Gastrocnemius medialis (tissue), 4 donors: ENCODE measurements around the gene ARHGAP40. TPM values are rescaled to one million over a fixed set of nuclear protein-coding genes. Genes with fewer than 3 reads are reported as not detected.

Experiments used
- ATAC-seq, 2 donors: fragments of 150-250 bp; one replicate each; pipeline ENCODE4 v1.9.1; 2016
- DNase-seq, 2 donors: peaks; one replicate each; pipeline ENCODE4 v3.0.0-alpha.2; 2019
- H3K27ac ChIP-seq, 4 donors: fragments of 200-600 bp; sonication (generic); 1 replicate in 1 of 4; 2 replicates in 3 of 4; pipeline ENCODE4 v1.5.1; 2016 to 2018; ENCODE audit warnings: mild to moderate bottlenecking in 2 of 4, moderate library complexity in 1 of 4
- H3K27me3 ChIP-seq, 3 donors: fragments of 200-600 bp; sonication (generic) in 2 of 3; 1 replicate in 1 of 3; 2 replicates in 2 of 3; pipeline versions ENCODE4 v1.5.1 to v1.6.0; 2016 to 2019; ENCODE audit warnings: mild to moderate bottlenecking in 1 of 3, moderate library complexity in 1 of 3
- H3K36me3 ChIP-seq, 2 donors: fragments of 200-600 bp; sonication (generic) in 1 of 2; one replicate each; pipeline ENCODE4 v1.5.1; 2017 to 2018
- H3K4me1 ChIP-seq, 2 donors: fragments of 200-600 bp; sonication (generic) in 1 of 2; one replicate each; pipeline ENCODE4 v1.5.1; 2016 to 2017; ENCODE audit warnings: mild to moderate bottlenecking in 2 of 2
- H3K4me3 ChIP-seq, 4 donors: fragments of 200-600 bp; sonication (generic) in 3 of 4; 1 replicate in 1 of 4; 2 replicates in 3 of 4; pipeline ENCODE4 v1.5.1; 2016 to 2019; ENCODE audit warnings: mild to moderate bottlenecking in 2 of 4
- H3K9me3 ChIP-seq, 3 donors: fragments of 200-600 bp; sonication (generic) in 2 of 3; 1 replicate in 1 of 3; 2 replicates in 2 of 3; pipeline ENCODE4 v1.5.1; 2016 to 2019
- CTCF ChIP-seq, 5 experiments: fragments of 450-650 bp in 3 of 5; fragments of 200-600 bp in 2 of 5; sonication (generic) in 2 of 5; IDR thresholded peaks in 4 of 5; conservative IDR thresholded peaks in 1 of 5; 1 replicate in 4 of 5; 2 replicates in 1 of 5; pipeline ENCODE4 v1.5.1; 2016 to 2019; ENCODE audit warnings: antibody characterized with exemption in 5 of 5, mild to moderate bottlenecking in 3 of 5, moderate library complexity in 3 of 5
- POLR2A ChIP-seq, 2 donors: fragments of 450-650 bp; IDR thresholded peaks; one replicate each; pipeline ENCODE4 v1.6.1; 2017; ENCODE audit warnings: antibody characterized with exemption in 2 of 2, mild to moderate bottlenecking in 2 of 2, moderate library complexity in 2 of 2
- in situ Hi-C, 4 donors: fragments of 200-750 bp; cut with MboI; loops; one replicate each; pipeline versions ENCODE4 v1.15.0 to v1.8.0; 2017; ENCODE audit warnings: low sequenced_read_pairs in 4 of 4
- intact Hi-C: fragments of 100-400 bp; cut with DNase I; formaldehyde crosslinking; loops from one replicate; pipeline ENCODE4 v1.15.1; 2023; ENCODE audit warnings: low total_unique reads
- total RNA-seq, 4 donors: library from RNA; depleted of rRNA; stranded (reverse); fragments of >200 nt; gene quantifications; one replicate each; pipeline versions ENCODE4 v1.1.0 to v1.2.3, GENCODE V29; 2016

Gene ARHGAP40
- total RNA-seq, 4 donors from 2014 or later: not detected

GRCh38 chr20:38671701-38672292, 70.2 kb downstream of the ARHGAP40 start:
- intact Hi-C loops (no loop called here), in situ Hi-C loops (no loop called here)
- peaks cover 7 to 8% of the 10 kb centered on the region in 2 donors for H3K4me1 ChIP-seq
- no peak for TF ChIP-seq POLR2A (IDR thresholded peaks at IDR 0.05)
- TF ChIP-seq CTCF (IDR thresholded peaks at IDR 0.05 in 4 of 5, conservative IDR thresholded peaks at IDR 0.05 in 1 of 5): no peak
- H3K36me3 ChIP-seq: no peaks in the 10 kb centered on the region
- no peak overlapping the region for H3K4me3 ChIP-seq
- H3K27ac ChIP-seq: no peak overlapping the region
- DNase-seq: no peak
- peaks cover 26 to 44% (median 33%) of the 10 kb centered on the region in 3 donors for H3K27me3 ChIP-seq
- ATAC-seq: no peak
- no peaks in the 10 kb centered on the region for H3K9me3 ChIP-seq

GRCh38 chr20:38672504-38672903, 70.9 kb downstream of the ARHGAP40 start:
- intact Hi-C loops: no loop called here
- no peak for TF ChIP-seq POLR2A (IDR thresholded peaks at IDR 0.05)
- TF ChIP-seq CTCF (IDR thresholded peaks at IDR 0.05 in 4 of 5, conservative IDR thresholded peaks at IDR 0.05 in 1 of 5): no peak
- Histone ChIP-seq H3K27ac (no peak overlapping the region), H3K9me3 (no peaks in the 10 kb centered on the region), H3K4me3 (no peak overlapping the region), H3K27me3 (peaks cover 26 to 44% (median 33%) of the 10 kb centered on the region in 3 donors), H3K4me1 (peaks cover 7 to 8% of the 10 kb centered on the region in 2 donors), H3K36me3 (no peaks in the 10 kb centered on the region)
- in situ Hi-C loops: no loop called here
- ATAC-seq (no peak), DNase-seq (no peak)

GRCh38 chr20:38673261-38673660, 71.7 kb downstream of the ARHGAP40 start:
- TF ChIP-seq CTCF (IDR thresholded peaks at IDR 0.05 in 4 of 5, conservative IDR thresholded peaks at IDR 0.05 in 1 of 5) (no peak), POLR2A (IDR thresholded peaks at IDR 0.05) (no peak)
- Histone ChIP-seq H3K9me3 (no peaks in the 10 kb centered on the region), H3K4me1 (peaks cover 7 to 8% of the 10 kb centered on the region in 2 donors), H3K27me3 (peaks cover 26 to 44% (median 33%) of the 10 kb centered on the region in 3 donors), H3K36me3 (no peaks in the 10 kb centered on the region), H3K4me3 (peak overlapping the region in 1 of 4 donors; percentile 55), H3K27ac (no peak overlapping the region)
- intact Hi-C loops: no loop called here
- no peak for DNase-seq
- in situ Hi-C loops: no loop called here
- ATAC-seq: no peak

- Histone ChIP-seq H3K4me3 (peak overlapping the region; percentile 32 to 55 (median 44)), H3K4me1 (peaks cover 7 to 8% of the 10 kb centered on the region in 2 donors), H3K9me3 (no peaks in the 10 kb centered on the region), H3K27ac (no peak overlapping the region), H3K36me3 (no peaks in the 10 kb centered on the region), H3K27me3 (peaks cover 26 to 44% (median 33%) of the 10 kb centered on the region in 3 donors)
- DNase-seq (no peak), ATAC-seq (no peak)
- intact Hi-C loops: no loop called here
- in situ Hi-C loops: no loop called here
- no peak for TF ChIP-seq CTCF (IDR thresholded peaks at IDR 0.05 in 4 of 5, conservative IDR thresholded peaks at IDR 0.05 in 1 of 5)
Measured at GRCh38 chr20:38673725-38674091, 72.1 kb downstream of the ARHGAP40 start.
